Measurements from ENCODE around the gene ZNF217. TPM values are rescaled to one million over a fixed set of nuclear protein-coding genes. Genes with fewer than 3 reads are reported as not detected.
A peak's percentile ranks its signal among the peaks of the same experiment; 100 is the strongest.

ZNF217 gene
- total and polyA plus RNA-seq, 9 of the 15 experiments (the other 6 are each of a cell fraction or from before 2014, with no cell fraction given) = 3.0 to 41.8 (median 16.8) TPM

DNA sequence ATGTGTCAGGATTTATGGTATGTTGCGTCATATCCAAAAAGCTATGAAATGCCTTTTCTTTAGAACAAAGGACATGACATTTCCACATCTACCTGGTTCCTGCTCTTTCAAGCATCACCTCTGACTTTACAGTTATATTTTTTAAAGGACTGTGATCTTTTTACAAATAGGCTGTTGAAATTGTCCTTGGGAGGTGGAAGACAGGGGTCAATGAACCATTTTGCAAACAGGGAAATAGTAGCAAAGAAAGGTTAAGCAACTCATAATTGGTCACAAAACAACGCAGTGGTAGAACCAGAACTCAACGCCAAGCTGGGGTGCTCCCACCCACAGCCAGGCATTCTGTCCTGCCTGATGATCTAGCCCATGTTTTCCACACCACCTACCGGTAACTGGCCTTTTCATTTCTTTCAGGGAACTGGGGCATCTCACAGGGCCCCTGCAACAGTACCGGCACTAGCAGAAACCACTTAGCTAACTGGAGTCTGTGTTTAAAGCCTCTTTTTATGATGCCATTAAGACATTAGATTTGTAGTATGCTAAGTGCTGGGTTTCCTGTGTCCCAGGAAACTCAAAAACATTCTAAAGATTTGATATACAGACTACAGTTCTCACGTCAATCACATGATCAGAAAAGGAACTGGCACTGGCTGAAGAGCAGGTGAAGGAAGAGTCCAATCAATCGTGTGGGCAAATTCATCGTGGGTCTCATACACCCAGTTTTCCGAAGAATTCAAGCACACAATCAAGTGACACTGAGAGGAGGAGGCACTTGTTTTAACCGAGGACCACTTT is 13.9 kb downstream of the ZNF217 start (continued):
- TF ChIP-seq RBFOX2 (IDR thresholded peaks at IDR 0.05; ENCODE audit: low read depth, low read length) = no peak; the same call in 1 of the 2 replicates
- no peak for TF ChIP-seq GTF2A2 (tag; IDR thresholded peaks at IDR 0.05)
- TF ChIP-seq MGA (IDR thresholded peaks at IDR 0.05) = no peak
- no peak for TF ChIP-seq ZNF75A (CRISPR knock-in tag; IDR thresholded peaks at IDR 0.05)
- TF ChIP-seq, protein P1, sequence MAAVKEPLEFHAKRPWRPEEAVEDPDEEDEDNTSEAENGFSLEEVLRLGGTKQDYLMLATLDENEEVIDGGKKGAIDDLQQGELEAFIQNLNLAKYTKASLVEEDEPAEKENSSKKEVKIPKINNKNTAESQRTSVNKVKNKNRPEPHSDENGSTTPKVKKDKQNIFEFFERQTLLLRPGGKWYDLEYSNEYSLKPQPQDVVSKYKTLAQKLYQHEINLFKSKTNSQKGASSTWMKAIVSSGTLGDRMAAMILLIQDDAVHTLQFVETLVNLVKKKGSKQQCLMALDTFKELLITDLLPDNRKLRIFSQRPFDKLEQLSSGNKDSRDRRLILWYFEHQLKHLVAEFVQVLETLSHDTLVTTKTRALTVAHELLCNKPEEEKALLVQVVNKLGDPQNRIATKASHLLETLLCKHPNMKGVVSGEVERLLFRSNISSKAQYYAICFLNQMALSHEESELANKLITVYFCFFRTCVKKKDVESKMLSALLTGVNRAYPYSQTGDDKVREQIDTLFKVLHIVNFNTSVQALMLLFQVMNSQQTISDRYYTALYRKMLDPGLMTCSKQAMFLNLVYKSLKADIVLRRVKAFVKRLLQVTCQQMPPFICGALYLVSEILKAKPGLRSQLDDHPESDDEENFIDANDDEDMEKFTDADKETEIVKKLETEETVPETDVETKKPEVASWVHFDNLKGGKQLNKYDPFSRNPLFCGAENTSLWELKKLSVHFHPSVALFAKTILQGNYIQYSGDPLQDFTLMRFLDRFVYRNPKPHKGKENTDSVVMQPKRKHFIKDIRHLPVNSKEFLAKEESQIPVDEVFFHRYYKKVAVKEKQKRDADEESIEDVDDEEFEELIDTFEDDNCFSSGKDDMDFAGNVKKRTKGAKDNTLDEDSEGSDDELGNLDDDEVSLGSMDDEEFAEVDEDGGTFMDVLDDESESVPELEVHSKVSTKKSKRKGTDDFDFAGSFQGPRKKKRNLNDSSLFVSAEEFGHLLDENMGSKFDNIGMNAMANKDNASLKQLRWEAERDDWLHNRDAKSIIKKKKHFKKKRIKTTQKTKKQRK (IDR thresholded peaks at IDR 0.05; ENCODE audit: borderline replicate concordance, low read depth, low read length) = no peak
- TF ChIP-seq JUND (IDR thresholded peaks at IDR 0.05; ENCODE audit: borderline replicate concordance, low read depth, low read length) = peak; percentile 78
- TF ChIP-seq JUND (tag; IDR thresholded peaks at IDR 0.05; ENCODE audit: borderline replicate concordance, low read depth, low read length) = peak; percentile 41; the same call in 2 of the 3 replicates
- TF ChIP-seq PTTG1 (tag; IDR thresholded peaks at IDR 0.05; ENCODE audit: low read depth) = 0 out of 2 replicates have a peak, but pooled peaks have one; percentile 38
- TF ChIP-seq CBFA2T3 (IDR thresholded peaks at IDR 0.05) = no peak
